Effector CD4-positive, alpha-beta T cell (primary cell): Measurements from ENCODE around the gene SERPINA1.

Source experiments
- DNase-seq: peaks from one replicate; pipeline ENCODE4 v3.0.0-alpha.2; 2020

Gene SERPINA1

GRCh38 chr14:94345344-94346064 is 42.9 kb downstream of the SERPINA1 start:
- DNase-seq = no peak

- DNase-seq = no peak
Observed at GRCh38 chr14:94344389-94344788, 44.0 kb downstream of the SERPINA1 start.

- DNase-seq = no peak
Observed at GRCh38 chr14:94343238-94344005, 45.0 kb downstream of the SERPINA1 start.

GRCh38 chr14:94342334-94342934 is 46.0 kb downstream of the SERPINA1 start:
- no peak for DNase-seq

GRCh38 chr14:94341656-94342333 is 46.6 kb downstream of the SERPINA1 start:
- DNase-seq = no peak

GRCh38 chr14:94340533-94340932 is 47.9 kb downstream of the SERPINA1 start:
- no peak for DNase-seq

- no peak for DNase-seq
Observed at GRCh38 chr14:94338023-94338422, 50.4 kb downstream of the SERPINA1 start.

- DNase-seq = no peak
Observed at GRCh38 chr14:94337274-94337673, 51.1 kb downstream of the SERPINA1 start.

- no peak for DNase-seq
Observed at GRCh38 chr14:94334872-94335271, 53.5 kb downstream of the SERPINA1 start.

- DNase-seq = no peak
Observed at GRCh38 chr14:94332587-94332986, 55.8 kb downstream of the SERPINA1 start.

GRCh38 chr14:94332063-94332583 is 56.3 kb downstream of the SERPINA1 start:
- no peak for DNase-seq

GRCh38 chr14:94331462-94331861 is 56.9 kb downstream of the SERPINA1 start:
- DNase-seq = no peak

GRCh38 chr14:94330857-94331256 is 57.5 kb downstream of the SERPINA1 start:
- no peak for DNase-seq

- DNase-seq = no peak
Observed at GRCh38 chr14:94330432-94330831, 58.0 kb downstream of the SERPINA1 start.

GRCh38 chr14:94329857-94330256 is 58.5 kb downstream of the SERPINA1 start:
- DNase-seq = no peak

- DNase-seq = no peak
Observed at GRCh38 chr14:94328196-94328595, 60.2 kb downstream of the SERPINA1 start.
